K562 (cell line): ENCODE measurements around the gene NDUFA7. TPM values are rescaled to one million over a fixed set of nuclear protein-coding genes. Genes with fewer than 3 reads are reported as not detected.

Experiments used
- L3MBTL2 ChIP-seq: fragments of 450-650 bp; IDR thresholded peaks from 2 replicates; pipeline ENCODE4 v1.6.1; 2016; ENCODE audit warnings: mild to moderate bottlenecking, moderate library complexity
- MIER1 ChIP-seq: fragments of 450-650 bp; IDR thresholded peaks from 2 replicates; pipeline ENCODE4 v1.6.1; 2016; ENCODE audit warnings: antibody characterized with exemption, mild to moderate bottlenecking, low read depth
- ZBTB8A ChIP-seq: fragments of 450-650 bp; IDR thresholded peaks from 2 replicates; pipeline ENCODE4 v1.6.1; 2018; ENCODE audit warnings: mild to moderate bottlenecking, moderate library complexity; ENCODE audit not compliant: partially characterized antibody
- ZKSCAN3 ChIP-seq: fragments of 250-450 bp; sonication (Bioruptor Pico); IDR thresholded peaks from 2 replicates; pipeline ENCODE4 v1.4.0; 2020
- ZNF124 ChIP-seq: sonication (generic); formaldehyde crosslinking; IDR thresholded peaks from 2 replicates; pipeline ENCODE4 v1.8.1; 2022; ENCODE audit warnings: missing genetic modification reagents
- ZNF165 ChIP-seq: fragments of 250-450 bp; sonication (Bioruptor Pico); IDR thresholded peaks from 2 replicates; pipeline ENCODE4 v1.4.0; 2020; ENCODE audit warnings: borderline replicate concordance
- polyA plus RNA-seq, 8 experiments: library from polyadenylated mRNA; depleted of rRNA in 4 of 8; stranded (reverse) in 5 of 8; unstranded in 3 of 8; fragments of >200 nt; fragmentation: Nextera tagmentation in 2 of 8; fragmentation: Illumina TruSeq in 1 of 8; extraction: Ambion mirVana in 2 of 8; extraction: Trizol in 1 of 8; gene quantifications; 2 replicates each; pipeline versions ENCODE4 v1.2.1 to v1.2.3, GENCODE V29; 2011 to 2014; ENCODE audit warnings: inconsistent platforms in 1 of 8, missing spikeins in 1 of 8
- total RNA-seq, 7 experiments: library from RNA; depleted of rRNA in 6 of 7; stranded (reverse); fragments of >200 nt in 6 of 7; fragmentation: Illumina TruSeq in 2 of 7; extraction: Trizol in 2 of 7; gene quantifications; 2 replicates each; pipeline versions ENCODE4 v1.2.1 to v1.2.3, GENCODE V29; 2011 to 2021; ENCODE audit warnings: low replicate concordance in 1 of 7
- TF ChIP-seq, protein P1 (sequence below): fragments of 450-650 bp; IDR thresholded peaks from 2 replicates; pipeline ENCODE4 v1.6.1; 2016; ENCODE audit warnings: mild to moderate bottlenecking
- TF ChIP-seq, protein P2 (sequence below): sonication (generic); formaldehyde crosslinking; IDR thresholded peaks from 2 replicates; pipeline ENCODE4 v1.5.0; 2020; ENCODE audit warnings: missing genetic modification reagents
- TF ChIP-seq, protein P3 (sequence below): fragments of 250-450 bp; sonication (Bioruptor Pico); IDR thresholded peaks from 2 replicates; pipeline ENCODE4 v1.5.0; 2021

NDUFA7 gene
- total and polyA plus RNA-seq, 9 of the 15 experiments (the other 6 are each of a cell fraction or from before 2014, with no cell fraction given), result 70.8 to 348 (median 142) TPM

DNA sequence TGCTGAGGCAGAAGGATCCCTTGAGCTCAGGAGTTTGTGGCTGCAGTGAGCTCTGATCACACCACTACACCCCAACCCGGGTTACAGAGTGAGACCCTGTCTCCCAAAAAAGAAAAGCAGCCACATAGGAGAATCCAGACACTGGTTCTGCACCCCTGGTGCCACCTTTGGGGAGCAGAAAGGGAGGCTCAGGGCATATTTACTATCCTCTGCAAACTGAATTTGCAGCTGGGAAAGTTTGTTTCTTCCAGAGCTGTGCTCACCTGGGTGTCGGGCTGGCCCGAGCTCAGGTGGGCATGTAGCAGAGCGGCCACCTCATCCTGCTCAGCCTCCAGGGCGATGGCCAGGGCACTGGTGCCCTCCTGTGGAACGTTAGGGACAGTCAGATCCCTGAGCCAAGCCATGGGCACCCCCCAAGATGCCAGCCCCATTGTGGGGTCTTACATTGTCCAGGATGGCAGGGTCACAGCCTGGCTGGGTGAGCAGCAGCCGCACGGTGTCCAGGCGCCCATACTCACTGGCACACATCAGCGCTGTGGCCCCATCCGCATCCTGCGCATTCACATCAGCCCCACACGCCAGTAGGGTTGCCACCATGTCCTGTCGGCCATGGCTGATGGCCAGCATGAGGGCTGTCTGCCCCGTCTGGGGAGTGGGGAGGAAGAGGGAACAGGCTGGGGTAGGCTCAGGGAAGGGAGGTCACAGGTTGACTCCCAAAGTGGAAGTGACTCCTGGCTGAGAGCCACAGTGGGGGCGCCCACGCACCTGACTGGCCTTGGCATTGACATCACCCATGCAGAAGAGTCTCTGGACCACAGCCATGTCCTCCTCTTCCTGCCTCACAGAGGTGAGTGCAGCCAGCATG lies 3.2 kb upstream of the NDUFA7 start (continued):
- TF ChIP-seq, protein P1, sequence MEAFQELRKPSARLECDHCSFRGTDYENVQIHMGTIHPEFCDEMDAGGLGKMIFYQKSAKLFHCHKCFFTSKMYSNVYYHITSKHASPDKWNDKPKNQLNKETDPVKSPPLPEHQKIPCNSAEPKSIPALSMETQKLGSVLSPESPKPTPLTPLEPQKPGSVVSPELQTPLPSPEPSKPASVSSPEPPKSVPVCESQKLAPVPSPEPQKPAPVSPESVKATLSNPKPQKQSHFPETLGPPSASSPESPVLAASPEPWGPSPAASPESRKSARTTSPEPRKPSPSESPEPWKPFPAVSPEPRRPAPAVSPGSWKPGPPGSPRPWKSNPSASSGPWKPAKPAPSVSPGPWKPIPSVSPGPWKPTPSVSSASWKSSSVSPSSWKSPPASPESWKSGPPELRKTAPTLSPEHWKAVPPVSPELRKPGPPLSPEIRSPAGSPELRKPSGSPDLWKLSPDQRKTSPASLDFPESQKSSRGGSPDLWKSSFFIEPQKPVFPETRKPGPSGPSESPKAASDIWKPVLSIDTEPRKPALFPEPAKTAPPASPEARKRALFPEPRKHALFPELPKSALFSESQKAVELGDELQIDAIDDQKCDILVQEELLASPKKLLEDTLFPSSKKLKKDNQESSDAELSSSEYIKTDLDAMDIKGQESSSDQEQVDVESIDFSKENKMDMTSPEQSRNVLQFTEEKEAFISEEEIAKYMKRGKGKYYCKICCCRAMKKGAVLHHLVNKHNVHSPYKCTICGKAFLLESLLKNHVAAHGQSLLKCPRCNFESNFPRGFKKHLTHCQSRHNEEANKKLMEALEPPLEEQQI, result no peak
- TF ChIP-seq L3MBTL2 (no peak), ZBTB8A (no peak), ZKSCAN3 (CRISPR knock-in tag) (no peak), ZNF165 (no peak), MIER1 (no peak), ZNF124 (no peak)
- TF ChIP-seq, protein P2, sequence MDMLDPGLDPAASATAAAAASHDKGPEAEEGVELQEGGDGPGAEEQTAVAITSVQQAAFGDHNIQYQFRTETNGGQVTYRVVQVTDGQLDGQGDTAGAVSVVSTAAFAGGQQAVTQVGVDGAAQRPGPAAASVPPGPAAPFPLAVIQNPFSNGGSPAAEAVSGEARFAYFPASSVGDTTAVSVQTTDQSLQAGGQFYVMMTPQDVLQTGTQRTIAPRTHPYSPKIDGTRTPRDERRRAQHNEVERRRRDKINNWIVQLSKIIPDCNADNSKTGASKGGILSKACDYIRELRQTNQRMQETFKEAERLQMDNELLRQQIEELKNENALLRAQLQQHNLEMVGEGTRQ (CRISPR knock-in tag), result no peak
- TF ChIP-seq, protein P3, sequence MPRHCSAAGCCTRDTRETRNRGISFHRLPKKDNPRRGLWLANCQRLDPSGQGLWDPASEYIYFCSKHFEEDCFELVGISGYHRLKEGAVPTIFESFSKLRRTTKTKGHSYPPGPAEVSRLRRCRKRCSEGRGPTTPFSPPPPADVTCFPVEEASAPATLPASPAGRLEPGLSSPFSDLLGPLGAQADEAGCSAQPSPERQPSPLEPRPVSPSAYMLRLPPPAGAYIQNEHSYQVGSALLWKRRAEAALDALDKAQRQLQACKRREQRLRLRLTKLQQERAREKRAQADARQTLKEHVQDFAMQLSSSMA (CRISPR knock-in tag), result peak; percentile 42; the same call in 1 of the 2 replicates
